ENCODE results near the gene VSTM5.
"Not testable (repeated sequence)": the region's sequence is repeated elsewhere in the genome, so short reads cannot be mapped to it uniquely, and the experiment has no call there.

The VSTM5 gene

GRCh38 chr11:93850594-93851018, at the start of gene VSTM5:
TSS of gene VSTM5 (minus strand) at chr11:93850618. CDS start at chr11:93850502, 116 bp downstream.
- no peak for TF ChIP-seq JUND (IDR thresholded peaks at IDR 0.05; ENCODE audit: low read depth)
- peak in 1 of 2 experiments; percentile 65 for DNase-seq (ENCODE audit: low read depth in 1 of 2, low spot score in 1 of 2)

GRCh38 chr11:93895106-93895862, 44.9 kb upstream of the VSTM5 start:
- in situ Hi-C loops (cut with HindIII; ENCODE audit: low pct_unique_long_range_greater_than_20kb, low sequenced_read_pairs), result no loop called here
- no peak for TF ChIP-seq JUND (IDR thresholded peaks at IDR 0.05; ENCODE audit: low read depth)
- DNase-seq (ENCODE audit: low read depth in 1 of 2, low spot score in 1 of 2), result peak; percentile 29 to 71

More at GRCh38 chr11:93850594-93851018, at the start of gene VSTM5:
- in situ Hi-C loops (cut with HindIII; ENCODE audit: low pct_unique_long_range_greater_than_20kb, low sequenced_read_pairs), result no loop called here

GRCh38 chr11:93890391-93891051, 40.1 kb upstream of the VSTM5 start:
- in situ Hi-C loops (cut with HindIII; ENCODE audit: low pct_unique_long_range_greater_than_20kb, low sequenced_read_pairs), result no loop called here
- DNase-seq (ENCODE audit: low read depth in 1 of 2, low spot score in 1 of 2), result no peak
- TF ChIP-seq JUND (IDR thresholded peaks at IDR 0.05; ENCODE audit: low read depth), result no peak

GRCh38 chr11:93887111-93887510, 36.7 kb upstream of the VSTM5 start:
- no peak for DNase-seq (ENCODE audit: low read depth in 1 of 2, low spot score in 1 of 2)
- in situ Hi-C loops (cut with HindIII; ENCODE audit: low pct_unique_long_range_greater_than_20kb, low sequenced_read_pairs), result no loop called here
- TF ChIP-seq JUND (IDR thresholded peaks at IDR 0.05; ENCODE audit: low read depth), result no peak

GRCh38 chr11:93879114-93879513, 28.7 kb upstream of the VSTM5 start:
- DNase-seq (ENCODE audit: low read depth in 1 of 2, low spot score in 1 of 2); in situ Hi-C loops (cut with HindIII; ENCODE audit: low pct_unique_long_range_greater_than_20kb, low sequenced_read_pairs): not testable (repeated sequence)

GRCh38 chr11:93875637-93876036, 25.2 kb upstream of the VSTM5 start:
- no peak for TF ChIP-seq JUND (IDR thresholded peaks at IDR 0.05; ENCODE audit: low read depth)
- in situ Hi-C loops (cut with HindIII; ENCODE audit: low pct_unique_long_range_greater_than_20kb, low sequenced_read_pairs), result no loop called here
- no peak for DNase-seq (ENCODE audit: low read depth in 1 of 2, low spot score in 1 of 2)

- DNase-seq (ENCODE audit: low read depth in 1 of 2, low spot score in 1 of 2), result no peak
- TF ChIP-seq JUND (IDR thresholded peaks at IDR 0.05; ENCODE audit: low read depth), result no peak
- in situ Hi-C loops (cut with HindIII; ENCODE audit: low pct_unique_long_range_greater_than_20kb, low sequenced_read_pairs), result no loop called here
Observed at GRCh38 chr11:93871526-93871925, 21.1 kb upstream of the VSTM5 start.

GRCh38 chr11:93870616-93871015, 20.2 kb upstream of the VSTM5 start:
- DNase-seq (ENCODE audit: low read depth in 1 of 2, low spot score in 1 of 2), result no peak
- no peak for TF ChIP-seq JUND (IDR thresholded peaks at IDR 0.05; ENCODE audit: low read depth)
- in situ Hi-C loops (cut with HindIII; ENCODE audit: low pct_unique_long_range_greater_than_20kb, low sequenced_read_pairs), result no loop called here

GRCh38 chr11:93869830-93870229, 19.4 kb upstream of the VSTM5 start:
- TF ChIP-seq JUND (IDR thresholded peaks at IDR 0.05; ENCODE audit: low read depth), result no peak
- no peak for DNase-seq (ENCODE audit: low read depth in 1 of 2, low spot score in 1 of 2)
- in situ Hi-C loops (cut with HindIII; ENCODE audit: low pct_unique_long_range_greater_than_20kb, low sequenced_read_pairs), result no loop called here

GRCh38 chr11:93868404-93868803, 18.0 kb upstream of the VSTM5 start:
- DNase-seq (ENCODE audit: low read depth in 1 of 2, low spot score in 1 of 2); in situ Hi-C loops (cut with HindIII; ENCODE audit: low pct_unique_long_range_greater_than_20kb, low sequenced_read_pairs): not testable (repeated sequence)

GRCh38 chr11:93861808-93862207, 11.4 kb upstream of the VSTM5 start:
- no peak for TF ChIP-seq JUND (IDR thresholded peaks at IDR 0.05; ENCODE audit: low read depth)
- in situ Hi-C loops (cut with HindIII; ENCODE audit: low pct_unique_long_range_greater_than_20kb, low sequenced_read_pairs), result no loop called here
- DNase-seq (ENCODE audit: low read depth in 1 of 2, low spot score in 1 of 2), result no peak

GRCh38 chr11:93858121-93858775, 7.8 kb upstream of the VSTM5 start:
- DNase-seq (ENCODE audit: low read depth in 1 of 2, low spot score in 1 of 2), result no peak
- no peak for TF ChIP-seq JUND (IDR thresholded peaks at IDR 0.05; ENCODE audit: low read depth)

More at GRCh38 chr11:93858121-93858775, 7.8 kb upstream of the VSTM5 start:
- in situ Hi-C loops (cut with HindIII; ENCODE audit: low pct_unique_long_range_greater_than_20kb, low sequenced_read_pairs), result no loop called here
